Stimulated activated effector memory CD8-positive, alpha-beta T cell treated with anti-CD3 and anti-CD28 coated beads, Interleukin-12 subunit alpha, Interleukin-12 subunit beta, amount 100 ng/mL, for 72 hours (primary cell): ENCODE data around the gene PSMB9.

ENCODE experiments used
- ATAC-seq: fragments of 150-1000 bp; cut with Tn5 transposase; 2 replicates; pipeline ENCODE4 v1.10.0; 2021
- DNase-seq, 2 donors: peaks; one replicate each; pipeline ENCODE4 v3.0.0; 2021 to 2022; ENCODE audit warnings: low spot score in 2 of 2
- H3K27ac Mint-ChIP-seq: one replicate; pipeline ENCODE4 v1.8.0; 2022; ENCODE audit warnings: mild to moderate bottlenecking, mixed read lengths
- H3K36me3 Mint-ChIP-seq: one replicate; pipeline ENCODE4 v1.8.0; 2022; ENCODE audit warnings: mild to moderate bottlenecking, mixed read lengths
- H3K4me1 Mint-ChIP-seq: one replicate; pipeline ENCODE4 v1.8.0; 2022; ENCODE audit warnings: mixed read lengths
- H3K4me3 Mint-ChIP-seq: one replicate; pipeline ENCODE4 v1.8.0; 2022; ENCODE audit warnings: mild to moderate bottlenecking, mixed read lengths
- H3K9me3 Mint-ChIP-seq: one replicate; pipeline ENCODE4 v1.8.0; 2022; ENCODE audit warnings: mixed read lengths

The PSMB9 gene

DNA sequence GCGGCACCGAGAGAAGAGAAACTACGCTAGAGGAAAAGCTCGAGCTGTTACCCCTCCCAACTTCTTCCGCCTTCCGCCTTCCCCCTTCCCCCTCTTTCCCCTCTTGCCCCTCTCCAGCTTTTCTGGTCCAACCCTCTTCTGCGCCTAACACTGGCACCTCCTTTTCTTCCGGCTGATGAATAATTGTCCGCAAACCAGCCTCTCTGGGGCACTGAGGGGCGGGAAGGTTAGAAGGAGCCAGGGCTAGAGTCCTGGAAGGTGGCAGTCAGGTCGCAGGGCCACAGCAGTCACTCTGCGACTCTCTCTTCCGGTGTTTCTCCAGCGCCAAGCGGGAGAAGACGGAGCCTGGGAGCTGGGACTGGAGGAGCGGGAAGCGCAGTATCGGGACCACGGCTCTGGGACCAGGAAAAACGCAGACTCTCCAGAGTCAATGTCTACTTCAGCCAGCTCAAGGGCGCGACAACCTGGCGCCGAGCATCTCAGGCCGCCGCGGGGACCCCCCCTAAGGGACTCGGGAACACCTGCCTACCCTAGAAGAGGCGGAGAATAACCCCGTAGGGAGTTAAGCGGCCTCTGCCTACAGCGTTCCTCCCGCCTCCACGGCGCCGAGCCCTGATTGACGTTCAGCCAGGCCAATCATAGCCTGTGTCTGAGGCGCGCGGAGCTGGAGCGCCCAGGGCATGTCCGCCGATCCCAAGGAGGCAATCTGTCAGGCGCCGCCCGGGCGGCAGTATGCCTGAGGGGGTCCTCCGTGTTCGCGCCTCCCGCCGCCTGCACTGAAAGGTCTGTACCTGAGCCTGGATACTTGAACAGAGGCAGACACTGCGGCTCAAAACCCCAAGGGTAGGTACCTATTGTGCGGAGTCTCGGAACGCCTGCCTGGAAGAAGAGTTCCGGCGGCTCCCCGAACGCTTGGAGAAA, 40.4 kb downstream of the PSMB9 start:
- peak; percentile 99 for ATAC-seq
- peak overlapping the region; percentile 92 for H3K4me3 Mint-ChIP-seq
- peaks cover 19% of the 10 kb centered on the region for H3K36me3 Mint-ChIP-seq
- H3K4me1 Mint-ChIP-seq: peaks cover 43% of the 10 kb centered on the region
- H3K9me3 Mint-ChIP-seq: no peaks in the 10 kb centered on the region
- H3K27ac Mint-ChIP-seq: peak overlapping the region; percentile 93
- peak; percentile 99 for DNase-seq

GRCh38 chr6:32895006-32895345, 41.0 kb downstream of the PSMB9 start:
- H3K27ac Mint-ChIP-seq: peak overlapping the region; percentile 93
- peak; percentile 42 for ATAC-seq
- H3K4me1 Mint-ChIP-seq: peaks cover 43% of the 10 kb centered on the region
- H3K4me3 Mint-ChIP-seq: peak overlapping the region; percentile 92
- no peak for DNase-seq
- no peaks in the 10 kb centered on the region for H3K9me3 Mint-ChIP-seq
- H3K36me3 Mint-ChIP-seq: peaks cover 19% of the 10 kb centered on the region

DNA sequence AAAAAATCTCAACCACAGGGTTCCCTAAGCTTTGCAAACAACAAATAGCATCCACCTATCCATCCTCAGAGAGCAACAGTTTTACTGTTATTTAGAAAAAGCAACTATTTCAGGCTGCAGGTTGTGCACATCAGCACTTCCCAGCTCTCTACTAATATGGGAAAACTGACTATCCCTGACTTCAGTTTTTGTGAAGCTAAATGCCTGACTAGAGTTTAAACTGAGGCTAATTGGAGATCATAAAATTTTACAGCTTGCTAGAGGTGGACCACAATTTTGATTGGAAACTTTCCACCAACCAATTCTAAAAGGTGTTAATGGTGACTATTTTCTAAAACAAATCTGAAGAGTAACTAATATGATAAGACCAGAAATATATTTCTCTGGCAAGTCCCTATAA, 50.0 kb downstream of the PSMB9 start:
- no peaks in the 10 kb centered on the region for H3K4me1 Mint-ChIP-seq
- no peak overlapping the region for H3K27ac Mint-ChIP-seq
- no peak for ATAC-seq
- no peak for DNase-seq
- peaks cover 10% of the 10 kb centered on the region for H3K36me3 Mint-ChIP-seq
- H3K9me3 Mint-ChIP-seq: no peaks in the 10 kb centered on the region
- no peak overlapping the region for H3K4me3 Mint-ChIP-seq

DNA sequence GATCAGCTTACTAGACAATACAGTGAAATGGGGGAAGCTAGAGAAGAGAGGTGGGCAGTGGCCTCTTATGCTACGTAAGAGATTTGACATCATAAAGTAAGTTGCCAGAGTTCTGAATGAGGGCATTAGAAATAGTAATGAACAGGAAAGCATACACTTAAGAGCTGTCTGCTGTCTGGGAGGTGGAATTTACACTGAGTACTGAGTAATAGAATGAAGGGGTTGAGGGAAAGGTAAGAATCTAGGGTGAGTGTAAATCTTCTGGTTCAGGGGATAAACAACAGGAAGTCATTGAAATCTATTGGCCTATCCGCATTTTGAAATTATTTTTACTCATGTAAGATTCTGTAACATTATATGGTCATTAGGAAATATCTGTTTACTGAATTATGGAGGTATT, 51.1 kb downstream of the PSMB9 start:
- ATAC-seq: no peak
- no peak for DNase-seq
- peaks cover 10% of the 10 kb centered on the region for H3K36me3 Mint-ChIP-seq
- no peak overlapping the region for H3K27ac Mint-ChIP-seq
- H3K4me3 Mint-ChIP-seq: no peak overlapping the region
- no peaks in the 10 kb centered on the region for H3K4me1 Mint-ChIP-seq
- no peaks in the 10 kb centered on the region for H3K9me3 Mint-ChIP-seq

GRCh38 chr6:32906539-32906938, 52.5 kb downstream of the PSMB9 start:
- Mint-ChIP-seq H3K36me3 (no peaks in the 10 kb centered on the region), H3K27ac (no peak overlapping the region), H3K4me3 (no peak overlapping the region), H3K9me3 (no peaks in the 10 kb centered on the region), H3K4me1 (no peaks in the 10 kb centered on the region)
- no peak for DNase-seq
- ATAC-seq: no peak

DNA sequence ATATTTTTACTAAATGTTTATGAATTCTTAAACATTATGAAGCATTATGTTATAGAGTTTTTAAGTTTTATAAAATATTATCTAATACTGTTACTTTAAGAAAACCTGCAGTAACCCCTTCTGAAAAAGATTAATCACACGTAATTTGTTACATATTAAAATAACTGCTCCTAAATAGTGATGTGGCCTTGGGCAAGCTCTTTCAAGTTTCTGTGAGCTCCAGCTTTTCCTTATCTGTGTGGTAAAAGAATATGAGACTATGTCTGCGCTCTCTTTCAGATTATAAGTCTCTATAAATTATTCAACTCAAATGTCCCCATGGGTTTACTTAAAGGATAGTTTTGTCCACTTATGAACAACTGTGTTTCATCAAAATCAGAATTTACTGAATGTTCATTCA, 54.9 kb downstream of the PSMB9 start:
- Mint-ChIP-seq H3K9me3 (no peaks in the 10 kb centered on the region), H3K4me1 (no peaks in the 10 kb centered on the region), H3K4me3 (no peak overlapping the region), H3K36me3 (no peaks in the 10 kb centered on the region), H3K27ac (no peak overlapping the region)
- DNase-seq (no peak), ATAC-seq (no peak)
